ENCODE data around the gene HLA-A. TPM values are rescaled to one million over a fixed set of nuclear protein-coding genes. Genes with fewer than 3 reads are reported as not detected.

The HLA-A gene
- total and polyA plus RNA-seq, 9 of the 15 experiments (the other 6 are each of a cell fraction or from before 2014, with no cell fraction given): 0.46 to 3.3 TPM; not detected in 7

DNA sequence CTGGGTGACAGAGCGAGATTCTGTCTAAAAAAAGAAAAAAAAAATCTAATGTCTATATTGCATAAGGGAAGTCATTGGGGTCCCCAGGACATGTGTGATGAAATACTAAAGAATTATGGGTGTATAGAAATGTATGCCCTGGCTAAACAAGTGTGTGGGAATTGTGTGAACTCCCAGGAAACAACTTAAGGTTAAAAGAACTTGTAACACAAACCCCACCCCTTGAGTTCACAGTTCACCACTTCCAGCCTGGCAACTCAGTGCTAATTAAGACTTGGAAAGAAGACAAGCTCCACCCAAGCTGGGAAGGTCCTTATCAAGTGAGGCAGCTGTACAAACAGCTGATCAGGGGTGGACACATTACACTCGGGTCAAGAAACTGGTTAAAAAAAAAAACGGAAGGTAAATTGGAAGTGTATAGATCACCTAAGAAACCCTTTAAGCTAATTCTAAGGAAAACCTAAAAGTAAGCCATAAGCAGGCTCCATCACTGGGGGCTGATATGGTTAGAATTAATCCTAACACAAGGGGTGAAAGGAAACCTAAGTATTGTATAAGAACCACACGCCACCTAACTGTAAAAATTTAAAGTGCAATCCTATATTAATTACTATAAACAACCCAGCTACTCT is 25.2 kb downstream of the HLA-A start (continued):
- TF ChIP-seq ZNF561 (CRISPR knock-in tag; conservative IDR thresholded peaks at IDR 0.05) (0 out of 2 replicates have a peak, but pooled peaks have one; percentile 59), ZNF408 (CRISPR knock-in tag; IDR thresholded peaks at IDR 0.05; ENCODE audit: low read depth) (no peak), ZNF175 (CRISPR knock-in tag; IDR thresholded peaks at IDR 0.05; ENCODE audit: low read depth) (0 out of 2 replicates have a peak, but pooled peaks have one; percentile 64), RNF2 (IDR thresholded peaks at IDR 0.05) (peak; percentile 45; the same call in 1 of the 2 replicates), ZFX (CRISPR knock-in tag; IDR thresholded peaks at IDR 0.05) (no peak), ZNF583 (CRISPR knock-in tag; IDR thresholded peaks at IDR 0.05) (no peak), ATF1 (CRISPR knock-in tag; IDR thresholded peaks at IDR 0.05) (no peak), ATF1 (tag; IDR thresholded peaks at IDR 0.05) (0 out of 2 replicates have a peak, but pooled peaks have one; percentile 37), JUNB (CRISPR knock-in tag; conservative IDR thresholded peaks at IDR 0.05) (no peak)
- TF ChIP-seq, protein P1, sequence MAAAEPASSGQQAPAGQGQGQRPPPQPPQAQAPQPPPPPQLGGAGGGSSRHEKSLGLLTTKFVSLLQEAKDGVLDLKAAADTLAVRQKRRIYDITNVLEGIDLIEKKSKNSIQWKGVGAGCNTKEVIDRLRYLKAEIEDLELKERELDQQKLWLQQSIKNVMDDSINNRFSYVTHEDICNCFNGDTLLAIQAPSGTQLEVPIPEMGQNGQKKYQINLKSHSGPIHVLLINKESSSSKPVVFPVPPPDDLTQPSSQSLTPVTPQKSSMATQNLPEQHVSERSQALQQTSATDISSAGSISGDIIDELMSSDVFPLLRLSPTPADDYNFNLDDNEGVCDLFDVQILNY (CRISPR knock-in tag; IDR thresholded peaks at IDR 0.05): no peak

DNA sequence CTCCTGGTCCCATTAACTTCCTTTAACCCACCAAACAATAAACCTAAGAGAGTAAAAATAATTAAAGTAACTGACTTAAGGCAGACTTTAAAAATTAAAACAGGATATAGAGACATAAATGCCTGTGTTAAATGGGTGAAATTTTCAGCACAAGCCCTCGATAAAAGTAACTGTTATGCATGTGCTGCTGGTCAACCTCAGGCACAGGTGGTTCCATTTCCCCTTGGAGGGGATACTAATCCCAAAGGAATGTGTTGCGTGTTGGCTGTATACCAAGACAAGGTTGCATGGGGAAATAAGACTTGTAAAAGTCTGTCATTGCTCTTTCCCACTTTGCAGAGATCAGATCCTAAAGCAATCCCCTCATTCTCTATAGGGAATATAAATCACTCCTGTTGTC is 25.8 kb downstream of the HLA-A start:
- WGBS (ENCODE audit: insufficient coverage, low coverage, missing lambda C conversion rate): 43% methylated on average over 2 of the region's 2 CpGs
- no peaks in the 10 kb centered on the region for H3K9me3 ChIP-seq (replicated peaks; ENCODE audit: control insufficient read depth, insufficient read depth, low read depth, low read length)
- POLR2A ChIA-PET: interaction anchor here (1.1 to 5.0 kb wide), 2 partner anchors 8 to 93 kb away, joined by 3 to 52 read pairs; partner anchors contain the start of gene POLR1H
- ATAC-seq (no peak), FAIRE-seq (no peak), DNase-seq (ENCODE audit: extremely low read depth in 1 of 4, low spot score in 3 of 4) (no peak)
- H3K79me2 ChIP-seq (ENCODE audit: control insufficient read depth, insufficient read depth, low read length): peaks cover 39% of the 10 kb centered on the region
- no peaks in the 10 kb centered on the region for H4K20me1 ChIP-seq (replicated peaks; ENCODE audit: control insufficient read depth, insufficient read depth, low read length)
- H3K4me1 ChIP-seq (replicated peaks in 1 of 2; ENCODE audit: control insufficient read depth in 2 of 2, insufficient read depth in 2 of 2, low read length in 2 of 2): peaks cover 10 to 17% of the 10 kb centered on the region in 2 experiments
- H3K27me3 ChIP-seq (ENCODE audit: control insufficient read depth in 2 of 2, insufficient read depth in 2 of 2, low read length in 2 of 2): no peaks in the 10 kb centered on the region
- intact Hi-C loops (cut with micrococcal nuclease): loop anchor here (5.0 kb wide), 2 partner anchors 94 to 121 kb away; partner anchors contain the start of gene POLR1H
- no TSS peak for BruUV-seq (replicated peaks)
- H3K9me1 ChIP-seq (ENCODE audit: control insufficient read depth, insufficient read depth, low read length): peaks cover 3% of the 10 kb centered on the region
- CTCF ChIA-PET (ENCODE audit: low intra/inter-chr PET ratio): no interaction called here
- peaks cover 5% of the 10 kb centered on the region; the same call in 1 of the 3 replicates for H3K36me3 ChIP-seq (ENCODE audit: control insufficient read depth, insufficient read depth, low read length)
- in situ Hi-C loops (cut with MboI): no loop called here
- H3K9ac ChIP-seq (ENCODE audit: insufficient read depth in 1 of 2, low read depth in 2 of 2, low read length in 2 of 2): no peak overlapping the region
- peak overlapping the region; percentile 49 for H3K4me2 ChIP-seq (ENCODE audit: insufficient read depth, low read length)
- H3K4me3 ChIP-seq: no peak overlapping the region
- peak overlapping the region; percentile 95; the same call in 2 of the 3 replicates for H3K27ac ChIP-seq (ENCODE audit: extremely low read depth, low read depth, low read length)
- no peak overlapping the region for H2AFZ ChIP-seq (ENCODE audit: low read depth, low read length)
- TF ChIP-seq, protein P2, sequence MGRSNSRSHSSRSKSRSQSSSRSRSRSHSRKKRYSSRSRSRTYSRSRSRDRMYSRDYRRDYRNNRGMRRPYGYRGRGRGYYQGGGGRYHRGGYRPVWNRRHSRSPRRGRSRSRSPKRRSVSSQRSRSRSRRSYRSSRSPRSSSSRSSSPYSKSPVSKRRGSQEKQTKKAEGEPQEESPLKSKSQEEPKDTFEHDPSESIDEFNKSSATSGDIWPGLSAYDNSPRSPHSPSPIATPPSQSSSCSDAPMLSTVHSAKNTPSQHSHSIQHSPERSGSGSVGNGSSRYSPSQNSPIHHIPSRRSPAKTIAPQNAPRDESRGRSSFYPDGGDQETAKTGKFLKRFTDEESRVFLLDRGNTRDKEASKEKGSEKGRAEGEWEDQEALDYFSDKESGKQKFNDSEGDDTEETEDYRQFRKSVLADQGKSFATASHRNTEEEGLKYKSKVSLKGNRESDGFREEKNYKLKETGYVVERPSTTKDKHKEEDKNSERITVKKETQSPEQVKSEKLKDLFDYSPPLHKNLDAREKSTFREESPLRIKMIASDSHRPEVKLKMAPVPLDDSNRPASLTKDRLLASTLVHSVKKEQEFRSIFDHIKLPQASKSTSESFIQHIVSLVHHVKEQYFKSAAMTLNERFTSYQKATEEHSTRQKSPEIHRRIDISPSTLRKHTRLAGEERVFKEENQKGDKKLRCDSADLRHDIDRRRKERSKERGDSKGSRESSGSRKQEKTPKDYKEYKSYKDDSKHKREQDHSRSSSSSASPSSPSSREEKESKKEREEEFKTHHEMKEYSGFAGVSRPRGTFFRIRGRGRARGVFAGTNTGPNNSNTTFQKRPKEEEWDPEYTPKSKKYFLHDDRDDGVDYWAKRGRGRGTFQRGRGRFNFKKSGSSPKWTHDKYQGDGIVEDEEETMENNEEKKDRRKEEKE (IDR thresholded peaks at IDR 0.05; ENCODE audit: borderline replicate concordance in 1 of 2, control insufficient read depth in 1 of 2, low read depth in 2 of 2, low read length in 1 of 2): no peak
- no peak for TF ChIP-seq RBFOX2 (IDR thresholded peaks at IDR 0.05; ENCODE audit: low read depth, low read length)
- TF ChIP-seq NONO (IDR thresholded peaks at IDR 0.05; ENCODE audit: low read depth in 2 of 2, low read length in 1 of 2): no peak
